IPS-18c (cell line): ENCODE measurements around the gene SLC24A3.
"Not testable (repeated sequence)": the region's sequence is repeated elsewhere in the genome, so short reads cannot be mapped to it uniquely, and the experiment has no call there.

Experiments used
- H3K4me3 ChIP-seq: 2 replicates; pipeline ENCODE4 v1.7.0; 2013; ENCODE audit warnings: low read depth, mild to moderate bottlenecking, low read length, moderate library complexity; ENCODE audit not compliant: insufficient read depth
- H3K9me3 ChIP-seq: one replicate; pipeline ENCODE4 v1.6.1; 2013; ENCODE audit warnings: mild to moderate bottlenecking, low read length, moderate library complexity; ENCODE audit not compliant: control insufficient read depth, insufficient read depth

Gene SLC24A3

DNA sequence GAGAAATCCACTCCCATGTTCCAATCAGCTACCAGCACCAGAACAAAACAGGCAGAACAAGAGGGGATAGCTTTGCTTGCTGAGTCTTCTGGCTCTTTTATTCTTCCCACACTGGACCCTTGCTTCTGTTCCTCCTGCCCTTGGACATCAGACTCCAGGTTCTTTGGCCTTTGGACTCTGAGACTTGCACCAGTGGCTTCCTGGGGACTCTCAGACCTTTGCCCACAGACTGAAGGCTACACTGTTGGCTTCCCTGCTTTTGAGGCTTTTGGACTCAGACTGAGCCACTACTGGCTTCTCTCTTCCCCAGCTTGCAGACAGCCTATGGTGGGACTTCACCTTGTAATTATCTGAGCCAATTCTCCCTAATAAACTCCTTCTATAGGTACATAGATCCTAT, 403.2 kb downstream of the SLC24A3 start:
- Histone ChIP-seq H3K4me3 (no peak overlapping the region), H3K9me3 (no peaks in the 10 kb centered on the region)

DNA sequence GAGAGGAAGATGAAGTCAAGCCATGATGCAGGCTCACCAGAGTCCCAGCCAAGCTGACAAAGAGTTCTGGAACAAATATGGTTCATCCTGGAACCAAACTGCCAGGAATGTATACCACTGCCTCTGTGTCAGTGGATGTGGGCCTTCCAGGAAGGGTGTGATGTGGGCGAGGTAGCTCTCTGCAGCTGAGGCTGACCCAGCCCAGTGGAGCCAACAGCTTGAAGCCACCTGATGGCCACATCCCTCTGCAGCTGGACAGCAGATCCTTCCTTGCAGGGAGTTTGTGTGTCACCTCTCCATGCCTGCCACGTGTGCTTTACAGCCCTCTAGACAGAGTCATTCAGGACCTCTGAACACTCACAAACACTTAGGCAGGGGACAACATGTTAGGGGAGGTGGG, 403.6 kb downstream of the SLC24A3 start:
- Histone ChIP-seq H3K9me3 (no peaks in the 10 kb centered on the region), H3K4me3 (no peak overlapping the region)

DNA sequence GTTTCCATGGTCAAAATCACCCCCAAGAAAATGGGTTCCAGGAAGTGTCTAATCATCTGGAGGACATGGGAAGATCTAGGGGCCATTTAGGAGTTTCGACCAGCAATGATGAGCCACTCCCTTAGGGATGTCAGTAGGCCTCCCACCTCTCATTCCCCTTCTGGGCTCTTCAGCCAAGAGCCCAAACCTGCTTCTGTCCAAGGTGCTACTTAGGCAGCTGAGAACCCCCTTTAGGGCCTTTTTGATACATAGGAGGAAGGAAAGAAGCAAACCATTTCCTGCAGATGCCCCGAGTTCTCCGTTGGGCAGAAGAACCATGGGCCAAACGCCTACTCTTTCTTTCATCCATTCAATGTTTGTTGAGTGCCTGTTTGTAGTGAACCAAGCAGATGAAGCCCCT, 404.2 kb downstream of the SLC24A3 start:
- H3K4me3 ChIP-seq: no peak overlapping the region

DNA sequence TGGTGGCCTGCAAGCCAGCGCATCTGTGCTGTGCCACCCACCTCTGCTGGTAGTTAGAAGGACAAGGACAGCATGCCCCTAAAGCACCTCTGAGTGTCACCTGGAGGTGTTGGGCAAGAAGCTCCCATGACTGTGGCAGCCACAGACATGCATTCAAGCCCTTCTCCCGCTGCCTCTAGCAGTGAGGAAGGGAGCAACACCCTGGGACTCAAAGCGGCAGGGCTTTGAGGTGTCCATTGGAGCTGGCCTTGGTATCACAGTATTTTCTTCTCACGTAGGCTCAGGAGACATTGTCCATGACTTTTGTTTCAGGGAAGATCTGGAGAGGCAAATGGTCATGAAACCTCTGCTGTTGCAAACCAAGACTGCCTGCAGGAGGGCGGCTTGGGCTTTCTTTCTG, 404.8 kb downstream of the SLC24A3 start:
- H3K4me3 ChIP-seq: no peak overlapping the region
- H3K9me3 ChIP-seq: no peaks in the 10 kb centered on the region

More for the DNA sequence above, 404.2 kb downstream of the SLC24A3 start:
- H3K9me3 ChIP-seq: no peaks in the 10 kb centered on the region

DNA sequence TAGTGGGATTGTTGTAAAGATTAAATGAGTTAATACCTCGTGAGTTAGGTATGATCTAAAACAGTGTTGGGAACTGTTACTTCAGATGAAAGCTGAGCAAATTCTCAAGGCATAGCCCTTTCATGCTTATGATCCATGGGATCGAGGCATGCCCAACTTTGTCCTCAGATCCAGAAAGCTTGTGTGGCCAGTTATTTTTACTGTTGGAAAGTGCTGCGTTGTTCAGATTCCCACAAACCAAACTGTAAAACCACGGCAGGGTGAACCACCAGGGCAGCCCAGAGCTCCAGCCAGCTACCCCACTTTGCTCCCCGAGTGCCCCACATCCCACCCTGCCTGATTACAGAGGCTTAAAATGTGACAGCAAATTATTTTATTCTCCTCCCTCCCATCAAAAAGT, 406.3 kb downstream of the SLC24A3 start:
- no peaks in the 10 kb centered on the region for H3K9me3 ChIP-seq

DNA sequence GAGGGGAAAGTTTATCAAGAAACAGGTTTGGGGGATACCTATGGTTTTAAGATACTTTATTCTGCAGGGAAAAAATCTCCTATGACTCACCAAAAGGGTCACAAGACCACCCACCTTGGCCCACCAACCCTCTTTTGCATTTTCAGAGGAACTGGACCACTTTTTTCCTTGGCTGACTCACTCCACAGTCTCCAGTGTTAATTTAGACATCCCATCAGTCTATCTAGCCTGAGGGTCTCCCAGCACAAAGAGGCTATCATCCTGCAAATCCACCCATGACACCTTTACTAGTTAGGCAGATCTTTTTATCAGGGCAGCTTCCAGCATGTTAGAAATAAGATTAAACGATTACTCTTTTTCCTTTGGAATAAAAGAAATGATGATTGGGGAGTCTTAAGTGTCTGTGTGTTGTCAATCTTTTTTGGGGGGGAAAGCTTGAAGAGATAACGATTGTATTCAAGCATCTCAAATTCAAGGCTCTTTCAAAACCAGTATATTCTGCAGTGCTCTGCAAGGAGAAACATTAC, 407.5 kb downstream of the SLC24A3 start:
- no peak overlapping the region for H3K4me3 ChIP-seq

More for the DNA sequence above, 406.3 kb downstream of the SLC24A3 start:
- no peak overlapping the region for H3K4me3 ChIP-seq

DNA sequence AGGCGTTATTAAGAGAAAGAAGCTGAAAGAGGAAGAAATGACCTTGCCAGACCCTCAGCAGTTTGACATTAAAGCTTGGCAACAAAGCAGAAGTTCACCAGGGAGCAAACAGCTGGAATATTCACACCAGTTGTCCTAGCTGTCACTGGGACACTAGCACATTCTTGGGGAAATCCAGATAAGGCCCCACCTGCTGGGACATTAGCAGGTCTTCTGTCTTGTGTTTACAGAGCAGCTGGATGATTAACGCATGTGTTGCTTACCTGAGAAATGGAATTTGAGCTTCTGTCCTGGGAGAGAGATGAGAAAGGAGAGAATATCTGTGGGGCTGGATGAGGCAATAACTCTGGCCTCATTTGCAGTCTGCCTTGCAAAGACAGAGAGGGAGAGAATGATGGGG, 408.0 kb downstream of the SLC24A3 start:
- Histone ChIP-seq H3K4me3 (no peak overlapping the region), H3K9me3 (no peaks in the 10 kb centered on the region)

More for the DNA sequence above, 407.5 kb downstream of the SLC24A3 start:
- H3K9me3 ChIP-seq: no peaks in the 10 kb centered on the region

DNA sequence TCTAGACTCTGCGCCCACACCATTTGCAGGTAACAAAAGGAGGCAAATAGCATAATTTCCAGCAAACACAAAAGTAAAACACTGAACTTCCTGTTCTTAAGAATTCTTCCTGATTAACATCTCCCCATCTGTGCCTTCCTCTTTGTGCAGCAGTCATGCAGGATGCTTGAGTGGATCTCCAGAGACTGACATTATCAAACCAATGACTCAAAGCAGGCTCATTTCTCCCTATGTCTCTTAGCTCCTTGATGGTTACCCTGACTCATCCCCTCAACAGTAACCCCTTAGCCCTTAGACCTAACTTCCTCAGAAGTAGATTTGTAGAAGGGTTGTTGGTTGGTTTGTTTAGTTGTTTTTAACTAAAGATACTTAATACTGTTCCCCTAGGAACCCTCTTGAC, 408.6 kb downstream of the SLC24A3 start:
- no peak overlapping the region for H3K4me3 ChIP-seq
- no peaks in the 10 kb centered on the region for H3K9me3 ChIP-seq

DNA sequence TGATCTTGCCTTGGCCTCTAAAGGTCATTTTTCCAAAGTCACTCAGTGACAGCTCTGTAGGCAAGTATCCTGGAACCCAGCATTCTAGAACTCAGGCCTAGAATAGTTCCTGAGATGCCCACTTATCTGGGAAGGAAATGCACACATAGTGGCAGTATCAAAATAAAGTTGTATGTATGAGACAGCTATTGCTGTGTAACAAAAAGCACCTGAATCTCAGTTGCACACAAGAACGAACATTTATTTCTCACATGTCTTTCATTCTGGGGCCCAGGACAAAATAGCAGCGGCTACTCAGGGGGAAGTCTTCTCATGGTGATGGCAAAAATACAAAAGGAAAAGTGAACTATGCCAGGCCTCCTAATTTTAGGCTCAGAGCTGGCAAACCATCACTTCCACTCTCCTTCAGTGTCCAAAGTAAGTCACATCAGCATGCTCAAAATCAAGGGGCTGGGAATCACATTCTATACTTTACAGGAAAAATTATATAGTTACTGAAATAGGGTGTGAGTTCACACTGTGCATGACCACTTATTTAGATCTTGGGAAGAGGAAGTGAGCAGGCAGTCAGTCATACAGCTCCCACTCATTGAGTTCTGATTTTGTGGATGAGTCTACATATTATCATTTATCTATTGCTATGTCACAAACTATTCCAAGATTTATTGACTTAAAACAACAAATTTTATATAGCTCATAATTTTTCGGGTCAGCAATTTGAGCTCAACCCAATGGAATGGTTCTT, 412.0 kb downstream of the SLC24A3 start:
- no peak overlapping the region for H3K4me3 ChIP-seq

DNA sequence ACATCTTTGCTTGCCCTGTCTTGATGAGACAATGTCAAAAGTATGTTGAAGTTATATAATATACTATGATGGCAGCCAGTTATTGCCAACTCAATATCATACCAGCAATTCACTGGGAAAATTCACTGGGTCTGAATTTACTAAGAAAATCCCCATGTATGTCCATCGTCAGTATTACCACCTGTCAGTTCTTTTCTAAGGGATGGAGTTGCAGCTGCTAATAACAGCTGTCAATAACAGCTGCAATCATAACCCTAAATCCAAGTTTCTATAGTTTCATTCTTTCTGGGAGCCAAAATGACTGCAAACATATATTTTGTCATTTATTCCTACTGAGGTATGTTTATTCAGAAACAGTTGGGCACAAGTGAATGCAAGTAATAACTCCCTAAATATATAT, 413.0 kb downstream of the SLC24A3 start:
- H3K9me3 ChIP-seq: no peaks in the 10 kb centered on the region

More for the DNA sequence above, 412.0 kb downstream of the SLC24A3 start:
- no peaks in the 10 kb centered on the region for H3K9me3 ChIP-seq

DNA sequence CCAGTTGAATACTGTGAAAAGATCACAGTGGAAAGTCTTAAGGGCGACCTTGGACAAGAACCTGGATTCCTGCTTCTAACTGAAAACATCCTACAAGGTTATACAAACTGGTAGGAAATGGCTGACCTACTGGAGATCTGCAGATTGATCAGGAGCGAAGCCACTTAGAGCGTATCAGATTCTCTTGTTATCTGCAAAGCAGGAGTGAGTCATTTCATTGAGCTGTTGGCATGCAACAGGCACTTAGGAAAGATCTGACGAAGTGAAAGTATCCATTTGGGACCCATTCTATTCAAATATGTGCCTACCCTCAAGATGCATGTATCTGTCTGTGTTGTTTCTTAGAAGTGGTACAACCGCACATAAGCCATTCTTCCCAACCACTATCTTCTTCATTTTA, 414.5 kb downstream of the SLC24A3 start:
- no peaks in the 10 kb centered on the region for H3K9me3 ChIP-seq
- H3K4me3 ChIP-seq: no peak overlapping the region

More for the DNA sequence above, 413.0 kb downstream of the SLC24A3 start:
- H3K4me3 ChIP-seq: no peak overlapping the region

DNA sequence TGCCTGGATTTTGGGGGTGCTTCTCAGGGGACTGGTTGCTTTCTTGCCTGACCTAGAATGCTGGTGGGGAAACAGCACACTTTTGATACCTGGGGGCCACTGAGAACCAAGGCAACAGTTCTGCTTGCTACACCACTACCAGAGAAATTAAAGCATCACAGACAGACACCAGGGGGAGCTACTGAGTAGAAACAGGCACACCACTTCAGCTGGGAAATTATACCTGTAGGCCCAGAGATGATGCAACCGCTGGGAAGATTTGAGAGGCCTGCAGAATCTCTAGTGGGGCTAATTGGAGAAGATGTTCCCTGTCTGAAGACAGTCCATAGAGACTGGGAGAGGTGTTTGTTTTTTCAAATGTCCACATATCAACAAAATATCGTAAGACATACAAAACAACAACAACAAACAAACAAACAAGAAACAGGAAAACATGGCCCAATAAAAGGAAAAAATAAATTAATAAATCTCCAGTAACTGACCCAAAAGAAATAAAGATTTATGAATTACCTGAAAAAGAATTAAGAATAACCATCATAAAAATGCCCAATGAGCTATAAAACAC, 416.2 kb downstream of the SLC24A3 start:
- H3K9me3 ChIP-seq: no peaks in the 10 kb centered on the region

DNA sequence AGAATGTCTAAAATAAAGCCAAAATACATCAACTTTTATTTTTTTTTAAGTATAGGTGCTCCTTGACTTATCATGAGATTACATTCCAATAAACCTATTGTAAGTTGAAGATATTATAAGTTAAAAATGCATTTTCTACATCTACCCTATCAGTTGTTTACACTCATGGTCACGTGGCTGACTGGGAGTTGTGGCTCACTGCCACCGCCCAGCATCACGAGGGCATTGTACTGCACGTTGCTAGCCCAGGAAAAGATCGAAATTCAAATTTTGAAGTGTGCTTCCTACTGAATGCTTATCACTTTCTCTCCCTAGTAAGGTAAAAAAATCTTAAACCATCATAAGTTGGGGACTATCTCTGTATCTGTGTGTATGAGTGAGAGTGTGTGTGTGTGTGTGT, 419.0 kb downstream of the SLC24A3 start:
- no peaks in the 10 kb centered on the region for H3K9me3 ChIP-seq
- no peak overlapping the region for H3K4me3 ChIP-seq

More for the DNA sequence above, 416.2 kb downstream of the SLC24A3 start:
- H3K4me3 ChIP-seq: no peak overlapping the region

DNA sequence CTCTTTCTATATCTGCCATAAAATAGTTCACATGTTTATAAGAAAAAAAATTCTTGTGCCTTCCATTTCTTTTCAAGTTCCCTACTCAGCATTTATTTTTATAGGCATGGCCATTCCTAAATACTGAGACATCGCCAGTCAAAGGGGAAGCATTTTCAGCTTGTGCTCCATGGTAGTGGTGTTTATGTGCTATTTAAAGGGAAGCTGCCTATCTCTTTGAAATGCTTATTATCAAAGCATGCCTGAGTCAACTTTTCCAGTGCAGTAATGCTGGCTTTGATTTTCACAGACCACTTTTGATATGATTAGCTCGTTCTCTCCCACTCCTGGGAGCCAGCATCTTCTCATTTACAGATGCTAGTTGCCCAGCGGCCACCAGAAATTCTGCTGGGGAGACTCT, 421.5 kb downstream of the SLC24A3 start:
- H3K9me3 ChIP-seq: no peaks in the 10 kb centered on the region

DNA sequence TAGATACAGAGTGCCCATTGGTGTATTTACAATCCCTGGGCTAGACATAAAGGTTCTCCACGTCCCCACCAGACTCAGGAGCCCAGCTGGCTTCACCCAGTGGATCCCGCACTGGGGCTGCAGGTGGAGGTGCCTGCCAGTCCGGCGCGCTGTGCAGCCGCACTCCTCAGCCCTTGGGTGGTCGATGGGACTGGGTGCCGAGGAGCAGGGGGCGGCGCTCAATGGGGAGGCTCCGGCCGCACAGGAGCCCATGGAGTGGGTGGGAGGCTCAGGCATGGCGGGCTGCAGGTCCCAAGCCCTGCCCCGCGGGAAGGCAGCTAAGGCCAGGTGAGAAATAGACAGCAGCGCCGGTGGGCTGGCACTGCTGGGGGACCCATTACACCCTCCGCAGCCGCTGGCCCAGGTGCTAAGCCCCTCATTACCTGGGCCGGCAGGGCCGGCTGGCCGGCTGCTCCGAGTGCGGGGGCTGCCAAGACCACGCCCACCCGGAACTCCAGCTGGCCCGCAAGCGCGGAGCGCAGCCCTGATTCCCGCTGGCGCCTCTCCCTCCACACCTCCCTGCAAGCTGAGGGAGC, 427.1 kb downstream of the SLC24A3 start:
- H3K9me3 ChIP-seq, H3K4me3 ChIP-seq: not testable (repeated sequence)

More for the DNA sequence above, 421.5 kb downstream of the SLC24A3 start:
- no peak overlapping the region for H3K4me3 ChIP-seq

DNA sequence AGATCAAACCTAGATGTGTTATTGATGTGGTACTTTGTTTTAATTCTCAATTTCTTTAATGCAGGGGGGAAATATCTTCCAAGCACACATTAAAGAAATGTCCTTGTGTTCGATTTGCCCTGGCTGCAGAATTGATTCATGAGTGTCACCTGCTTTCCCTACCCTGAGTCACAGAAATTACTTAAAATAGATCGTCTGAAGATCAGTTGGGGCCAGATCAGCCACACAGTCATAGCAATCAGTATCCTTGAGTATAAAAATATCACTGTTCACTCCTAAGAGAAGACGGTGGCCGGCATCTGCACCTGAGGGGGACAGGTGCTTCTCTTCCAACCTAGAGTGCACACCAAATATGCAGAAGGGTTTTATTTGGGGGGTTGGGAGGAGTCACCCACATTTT, 430.4 kb downstream of the SLC24A3 start:
- Histone ChIP-seq H3K4me3 (no peak overlapping the region), H3K9me3 (no peaks in the 10 kb centered on the region)

DNA sequence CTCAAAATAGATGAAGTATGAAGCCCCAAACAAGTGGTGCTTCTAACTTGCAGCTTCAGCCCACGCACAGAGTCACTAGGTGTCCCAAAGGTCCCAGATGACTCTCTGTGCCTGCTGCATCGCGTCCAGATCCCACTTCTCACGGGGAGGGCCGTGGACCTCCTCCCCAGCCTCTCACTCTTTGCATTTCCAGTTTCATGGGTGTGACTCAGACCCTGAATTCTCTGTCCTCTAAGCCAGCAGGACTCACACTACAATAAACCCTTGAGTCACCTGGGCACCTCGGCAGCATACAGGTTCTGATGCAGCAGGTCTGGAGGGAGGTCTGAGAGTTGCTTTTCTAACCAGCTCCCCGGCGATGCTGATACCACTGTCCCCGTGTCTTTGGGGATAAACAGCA, 431.6 kb downstream of the SLC24A3 start:
- Histone ChIP-seq H3K9me3 (no peaks in the 10 kb centered on the region), H3K4me3 (no peak overlapping the region)

DNA sequence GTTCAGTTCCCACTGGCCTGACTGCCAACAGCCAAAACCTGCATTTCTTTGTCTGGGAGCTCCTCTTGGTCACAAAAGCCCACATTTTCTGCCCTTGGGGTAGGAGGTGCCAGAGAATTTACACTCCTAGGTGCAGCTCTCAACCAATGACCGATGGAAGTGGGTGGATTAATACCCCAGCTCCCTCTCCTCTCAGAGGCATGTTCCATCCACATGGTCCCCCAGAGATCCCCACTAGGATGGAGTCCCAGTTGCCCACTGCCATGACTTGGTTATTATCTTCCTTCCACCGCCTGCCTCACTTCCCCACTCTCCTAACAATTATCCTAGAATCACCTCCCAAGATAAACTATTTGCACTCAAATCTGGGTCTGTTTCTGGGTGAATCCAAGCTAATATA, 434.5 kb downstream of the SLC24A3 start:
- H3K9me3 ChIP-seq: peaks cover 2% of the 10 kb centered on the region

More for the DNA sequence above, 434.5 kb downstream of the SLC24A3 start:
- H3K4me3 ChIP-seq: no peak overlapping the region
